H1 (cell line): Measurements from ENCODE around the gene POLA2. TPM values are rescaled to one million over a fixed set of nuclear protein-coding genes. Genes with fewer than 3 reads are reported as not detected.
A peak's percentile ranks its signal among the peaks of the same experiment; 100 is the strongest.

Experiments
- CTCF ChIA-PET: fragments of 300-600 bp; sonication (Branson Sonifier 250); formaldehyde crosslinking; loops from one replicate; lab custom pipeline; 2021; ENCODE audit not compliant: partially characterized antibody; lab: Charles Lee
- POLR2A ChIA-PET: fragments of 300-600 bp; sonication (Branson Sonifier 250); formaldehyde crosslinking; loops from one replicate; lab custom pipeline; 2021; ENCODE audit warnings: inconsistent platforms; ENCODE audit not compliant: partially characterized antibody; lab: Charles Lee
- DNase-seq, 2 experiments: peaks; one replicate each; pipeline versions ENCODE4 v3.0.0 to v3.0.0-alpha.2; 2010 to 2022; ENCODE audit warnings: low spot score in 2 of 2, low read depth in 1 of 2, mixed read lengths in 1 of 2
- FAIRE-seq: peaks from 2 replicates; lab custom pipeline; 2011; peaks lifted over from hg19 to GRCh38; lab: Jason Lieb, UNC
- H2AFZ ChIP-seq: 2 replicates; pipeline ENCODE4 v1.8.1; 2012; ENCODE audit warnings: low read length, inconsistent platforms
- H2AK5ac ChIP-seq: 2 replicates; pipeline ENCODE4 v1.6.1; 2013; ENCODE audit warnings: low read depth, low read length
- H2BK120ac ChIP-seq: replicated peaks from 2 replicates; pipeline ENCODE3; 2013; ENCODE audit warnings: low read depth, low read length, inconsistent platforms
- H2BK12ac ChIP-seq: 2 replicates; pipeline ENCODE4 v1.6.1; 2013; ENCODE audit warnings: low read depth, low read length
- H2BK15ac ChIP-seq: 2 replicates; pipeline ENCODE4 v1.6.1; 2013; ENCODE audit warnings: low read length
- H2BK20ac ChIP-seq: 2 replicates; pipeline ENCODE4 v1.6.1; 2013; ENCODE audit warnings: low read length
- H2BK5ac ChIP-seq: 2 replicates; pipeline ENCODE4 v1.6.1; 2013; ENCODE audit warnings: low read depth, low read length
- H3K14ac ChIP-seq: 2 replicates; pipeline ENCODE4 v1.6.1; 2013; ENCODE audit warnings: inconsistent platforms; ENCODE audit not compliant: insufficient read length
- H3K18ac ChIP-seq: 2 replicates; pipeline ENCODE4 v1.6.1; 2013; ENCODE audit warnings: low read length; ENCODE audit errors: extremely low read depth
- H3K23ac ChIP-seq: 2 replicates; pipeline ENCODE4 v1.6.1; 2013; ENCODE audit warnings: inconsistent platforms; ENCODE audit not compliant: insufficient read length
- H3K23me2 ChIP-seq: 2 replicates; pipeline ENCODE4 v1.6.1; 2013; ENCODE audit warnings: low read depth, low read length
- H3K27ac ChIP-seq: 2 replicates; pipeline ENCODE4 v1.6.1; 2011; ENCODE audit warnings: low read depth, low read length, inconsistent platforms
- H3K27me3 ChIP-seq, 4 experiments: replicated peaks in 1 of 4; 1 replicate in 1 of 4; 2 replicates in 3 of 4; pipeline versions ENCODE4 v1.6.1 to v1.8.1; 2011 to 2013; ENCODE audit warnings: low read length in 3 of 4, mild to moderate bottlenecking in 3 of 4, inconsistent platforms in 2 of 4, mixed read lengths in 2 of 4, moderate library complexity in 1 of 4; ENCODE audit not compliant: control insufficient read depth in 3 of 4, insufficient read depth in 3 of 4; ENCODE audit errors: extremely low read depth in 1 of 4
- H3K36me3 ChIP-seq, 4 experiments: 2 replicates each; pipeline versions ENCODE4 v1.6.1 to v1.8.1; 2011 to 2013; ENCODE audit warnings: mild to moderate bottlenecking in 4 of 4, low read length in 3 of 4, moderate library complexity in 2 of 4, control low read depth in 1 of 4, inconsistent platforms in 1 of 4; ENCODE audit not compliant: insufficient read depth in 4 of 4, control insufficient read depth in 2 of 4
- H3K4ac ChIP-seq: replicated peaks from 2 replicates; pipeline ENCODE3; 2013; ENCODE audit warnings: low read length, low read depth, mixed read lengths, inconsistent platforms; ENCODE audit not compliant: insufficient read length
- H3K4me1 ChIP-seq, 4 experiments: replicated peaks in 1 of 4; 1 replicate in 1 of 4; 2 replicates in 3 of 4; pipeline versions ENCODE4 v1.6.1 to v1.8.1; 2011 to 2013; ENCODE audit warnings: low read length in 3 of 4, inconsistent platforms in 2 of 4, mixed read lengths in 1 of 4; ENCODE audit not compliant: insufficient read depth in 4 of 4, control insufficient read depth in 3 of 4
- H3K4me2 ChIP-seq, 2 experiments: 2 replicates each; pipeline versions ENCODE4 v1.6.1 to v1.8.1; 2011 to 2013; ENCODE audit warnings: low read depth in 2 of 2, low read length in 2 of 2, control low read depth in 1 of 2, inconsistent platforms in 1 of 2, mild to moderate bottlenecking in 1 of 2; ENCODE audit not compliant: insufficient read depth in 1 of 2
- H3K4me3 ChIP-seq, 4 experiments: fragments of 200-600, 300-600 bp in 1 of 4; sonication (generic), shearing (Covaris generic), sonication (Bioruptor Twin) in 1 of 4; 2 replicates each; pipeline versions ENCODE4 v1.5.1 to v1.8.1; 2011 to 2016; ENCODE audit warnings: low read length in 4 of 4, low read depth in 3 of 4, control low read depth in 2 of 4, inconsistent platforms in 2 of 4, mild to moderate bottlenecking in 2 of 4, mixed read lengths in 1 of 4, moderate library complexity in 1 of 4; ENCODE audit not compliant: insufficient read depth in 2 of 4; ENCODE audit errors: extremely low read depth in 1 of 4
- H3K56ac ChIP-seq: replicated peaks from 2 replicates; pipeline ENCODE3; 2013; ENCODE audit warnings: low read depth, mild to moderate bottlenecking, mixed read lengths, low read length, inconsistent platforms; ENCODE audit not compliant: insufficient read length
- H3K79me1 ChIP-seq: 2 replicates; pipeline ENCODE4 v1.6.1; 2013; ENCODE audit warnings: low read depth, low read length, control low read depth
- H3K79me2 ChIP-seq, 2 experiments: 2 replicates each; pipeline versions ENCODE4 v1.6.1 to v1.8.1; 2012 to 2013; ENCODE audit warnings: low read length in 2 of 2, mild to moderate bottlenecking in 2 of 2, inconsistent platforms in 1 of 2; ENCODE audit not compliant: insufficient read depth in 2 of 2, control insufficient read depth in 1 of 2
- H3K9ac ChIP-seq, 4 experiments: replicated peaks in 1 of 4; 1 replicate in 1 of 4; 2 replicates in 3 of 4; pipeline versions ENCODE4 v1.6.1 to v1.8.1; 2011 to 2013; ENCODE audit warnings: low read depth in 3 of 4, low read length in 3 of 4, control low read depth in 2 of 4, mild to moderate bottlenecking in 2 of 4, moderate library complexity in 2 of 4, inconsistent platforms in 1 of 4; ENCODE audit errors: extremely low read depth in 1 of 4
- H3K9me3 ChIP-seq, 2 experiments: 2 replicates each; pipeline versions ENCODE4 v1.6.1 to v1.8.1; 2012 to 2013; ENCODE audit warnings: mild to moderate bottlenecking in 2 of 2, moderate library complexity in 2 of 2, control low read depth in 1 of 2, inconsistent platforms in 1 of 2, low read depth in 1 of 2, low read length in 1 of 2, mixed read lengths in 1 of 2; ENCODE audit not compliant: insufficient read depth in 2 of 2
- H4K20me1 ChIP-seq, 2 experiments: replicated peaks in 1 of 2; 2 replicates each; pipeline versions ENCODE3 to v1.8.1; 2011 to 2013; ENCODE audit warnings: inconsistent platforms in 2 of 2, low read length in 2 of 2, mild to moderate bottlenecking in 1 of 2; ENCODE audit not compliant: insufficient read depth in 2 of 2, control insufficient read depth in 1 of 2
- H4K5ac ChIP-seq: 2 replicates; pipeline ENCODE4 v1.6.1; 2013; ENCODE audit warnings: low read length, low read depth, mixed read lengths, inconsistent platforms; ENCODE audit not compliant: insufficient read length
- H4K8ac ChIP-seq: 2 replicates; pipeline ENCODE4 v1.8.0; 2013; ENCODE audit warnings: mild to moderate bottlenecking, moderate library complexity, low read length, inconsistent platforms; ENCODE audit not compliant: insufficient read depth; ENCODE audit errors: extremely low read depth
- H4K91ac ChIP-seq: replicated peaks from 2 replicates; pipeline ENCODE3; 2013; ENCODE audit warnings: low read length, mixed read lengths, inconsistent platforms; ENCODE audit not compliant: insufficient read length
- FOSL1 ChIP-seq: IDR thresholded peaks from 2 replicates; pipeline ENCODE4 v1.6.1; 2011; ENCODE audit warnings: mild to moderate bottlenecking, low read depth, low read length, moderate library complexity; ENCODE audit not compliant: insufficient read depth
- POLR2AphosphoS5 ChIP-seq: IDR thresholded peaks from 2 replicates; pipeline ENCODE4 v1.6.1; 2011; ENCODE audit warnings: low read depth, low read length
- WGBS, 2 experiments: shearing (Covaris generic) in 1 of 2; methylation state at CpG; one replicate each; pipeline versions ENCODE4 v1.1.6 to v1.1.7; 2013 to 2015; ENCODE audit warnings: low lambda C conversion rate in 2 of 2, mixed read lengths in 2 of 2, inconsistent platforms in 1 of 2, low coverage in 1 of 2, missing lambda C conversion rate in 1 of 2; ENCODE audit not compliant: insufficient replicate concordance in 2 of 2, insufficient coverage in 1 of 2, insufficient read length in 1 of 2; ENCODE audit errors: extremely low coverage in 1 of 2, missing lambda C conversion rate in 1 of 2; 5-methylcytosine and 5-hydroxymethylcytosine counted together
- polyA plus RNA-seq, 7 experiments: library from polyadenylated mRNA; depleted of rRNA in 3 of 7; stranded (reverse) in 5 of 7; unstranded in 2 of 7; fragments of >200 nt in 5 of 7; fragments of 200-250 nt in 2 of 7; gene quantifications; 1 replicate in 5 of 7; 2 replicates in 1 of 7; 4 replicates in 1 of 7; pipeline versions ENCODE4 v1.2.1 to v1.2.3, GENCODE V29; 2011 to 2013; ENCODE audit warnings: missing spikeins in 2 of 7, mixed read lengths in 2 of 7
- total RNA-seq: library from RNA; stranded (reverse); fragmentation: NEBNext Ultra II Directional; extraction: Animal tissue kit (Norgen Biotek cat#: 25700); gene quantifications from 2 replicates; pipeline ENCODE4 v1.2.1, GENCODE V29; 2021

Gene POLA2
- total and polyA plus RNA-seq, 2 of the 8 experiments (the other 6 are each of a cell fraction or from before 2014, with no cell fraction given): 31.2 to 55.9 TPM

- Histone ChIP-seq H3K23ac (no peak overlapping the region), H2BK5ac (no peak overlapping the region), H4K20me1 (peaks cover 0 to 6% of the 10 kb centered on the region in 2 experiments), H2BK120ac (no peak overlapping the region), H3K4ac (no peak overlapping the region), H3K18ac (no peak overlapping the region)
- CTCF ChIA-PET: interaction anchor here (45.6 to 52.8 kb wide), 2 partner anchors 10 to 17 kb away, joined by 1179 read pairs; partner anchors contain the start of genes CDC42EP2 and DPF2
- no peak for DNase-seq
- TF ChIP-seq POLR2AphosphoS5: peak; percentile 26; the same call in 1 of the 2 replicates
- no peak for TF ChIP-seq FOSL1
- TF ChIP-seq, all 59 proteins: peak for 1
- H3K14ac ChIP-seq: no peak overlapping the region
- H3K9ac ChIP-seq: no peak overlapping the region
- no peak overlapping the region for H3K4me3 ChIP-seq
- H4K91ac ChIP-seq: no peak overlapping the region
- POLR2A ChIA-PET: interaction anchor here (0.6 to 10.4 kb wide), 5 partner anchors 10 to 337 kb away, joined by 3 to 99 read pairs (median 4); partner anchors contain the start of gene CDC42EP2
- no peak overlapping the region for H3K27ac ChIP-seq
- H2AK5ac ChIP-seq: no peak overlapping the region
- peaks cover 3% of the 10 kb centered on the region; the same call in 1 of the 2 replicates for H3K23me2 ChIP-seq
- H3K79me1 ChIP-seq: no peaks in the 10 kb centered on the region
- H3K9me3 ChIP-seq: no peaks in the 10 kb centered on the region
- H4K8ac ChIP-seq: no peak overlapping the region
- FAIRE-seq: no peak
- peaks cover 0 to 2% (median 0%) of the 10 kb centered on the region in 4 experiments; a peak in 3 of 7 replicates for H3K27me3 ChIP-seq
- H2BK12ac ChIP-seq: no peak overlapping the region
- no peak overlapping the region for H2AFZ ChIP-seq
- H3K4me2 ChIP-seq: no peak overlapping the region
- H3K36me3 ChIP-seq: peaks cover 0 to 4% (median under 1%) of the 10 kb centered on the region in 4 experiments; a peak in 3 of 8 replicates
- 92 to 100% methylated on average over 2 to 4 of the region's 4 CpGs for WGBS, 2 experiments
- H2BK15ac ChIP-seq: no peak overlapping the region
- peaks cover 0 to 12% (median 9%) of the 10 kb centered on the region in 4 experiments; a peak in 6 of 7 replicates for H3K4me1 ChIP-seq
- H4K5ac ChIP-seq: no peak overlapping the region
- H3K56ac ChIP-seq: no peak overlapping the region
- H2BK20ac ChIP-seq: no peak overlapping the region
- H3K79me2 ChIP-seq: no peaks in the 10 kb centered on the region
Measured at GRCh38 chr11:65304110-65304509, 42.3 kb downstream of the POLA2 start.
